ENCODE data around the gene GAL3ST2.

- no peak for TF ChIP-seq POLR2A (IDR thresholded peaks at IDR 0.05)
- TF ChIP-seq, protein P1, sequence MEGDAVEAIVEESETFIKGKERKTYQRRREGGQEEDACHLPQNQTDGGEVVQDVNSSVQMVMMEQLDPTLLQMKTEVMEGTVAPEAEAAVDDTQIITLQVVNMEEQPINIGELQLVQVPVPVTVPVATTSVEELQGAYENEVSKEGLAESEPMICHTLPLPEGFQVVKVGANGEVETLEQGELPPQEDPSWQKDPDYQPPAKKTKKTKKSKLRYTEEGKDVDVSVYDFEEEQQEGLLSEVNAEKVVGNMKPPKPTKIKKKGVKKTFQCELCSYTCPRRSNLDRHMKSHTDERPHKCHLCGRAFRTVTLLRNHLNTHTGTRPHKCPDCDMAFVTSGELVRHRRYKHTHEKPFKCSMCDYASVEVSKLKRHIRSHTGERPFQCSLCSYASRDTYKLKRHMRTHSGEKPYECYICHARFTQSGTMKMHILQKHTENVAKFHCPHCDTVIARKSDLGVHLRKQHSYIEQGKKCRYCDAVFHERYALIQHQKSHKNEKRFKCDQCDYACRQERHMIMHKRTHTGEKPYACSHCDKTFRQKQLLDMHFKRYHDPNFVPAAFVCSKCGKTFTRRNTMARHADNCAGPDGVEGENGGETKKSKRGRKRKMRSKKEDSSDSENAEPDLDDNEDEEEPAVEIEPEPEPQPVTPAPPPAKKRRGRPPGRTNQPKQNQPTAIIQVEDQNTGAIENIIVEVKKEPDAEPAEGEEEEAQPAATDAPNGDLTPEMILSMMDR (IDR thresholded peaks at IDR 0.05) = no peak
These were observed 37.0 kb upstream of the GAL3ST2 start for GRCh38 chr2:241739651-241740050.

All from Peyer's patch (tissue), 4 donors.